ENCODE measurements around the gene CELF1. TPM values are rescaled to one million over a fixed set of nuclear protein-coding genes. Genes with fewer than 3 reads are reported as not detected.

CELF1 gene
- total and polyA plus RNA-seq, 2 donors (not counting 1 experiment from before 2014, with no cell fraction given), result 52.0 to 153 TPM

DNA sequence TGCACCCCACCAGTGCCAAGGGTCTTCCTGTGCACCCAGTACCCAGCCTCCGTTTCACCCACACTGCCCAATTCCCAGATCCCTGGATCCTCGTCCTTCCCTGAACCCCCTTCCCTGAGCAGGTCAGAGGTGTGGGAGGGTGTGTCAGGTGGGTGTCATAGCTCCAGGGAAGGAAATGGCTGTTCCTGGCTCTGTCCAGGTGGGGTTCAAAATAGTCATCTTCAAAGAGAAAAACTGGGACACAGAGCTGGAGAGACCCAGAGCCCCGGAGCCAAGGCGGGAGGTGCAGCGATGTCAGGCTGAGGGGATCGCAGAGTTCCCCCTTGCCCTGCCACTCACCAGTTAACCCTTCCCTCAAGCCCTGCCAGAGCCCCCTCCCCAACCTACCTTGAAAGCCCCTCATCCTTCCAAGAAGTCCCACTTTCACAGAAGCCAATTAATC is 40.6 kb upstream of the CELF1 start:
- Histone ChIP-seq H3K27me3 (replicated peaks in 1 of 4; ENCODE audit: control extremely low read depth in 1 of 4, control insufficient read depth in 3 of 4, insufficient read depth in 4 of 4, low read length in 3 of 4) (peaks cover 0 to 40% (median 20%) of the 10 kb centered on the region in 4 experiments), H2AFZ (ENCODE audit: insufficient read depth, low read depth, low read length, poor library complexity, severe bottlenecking) (peak overlapping the region; percentile 38), H3K9ac (ENCODE audit: low read length) (no peak overlapping the region), H3K36me3 (replicated peaks in 1 of 2; ENCODE audit: control extremely low read depth in 1 of 2, control insufficient read depth in 1 of 2, extremely low read depth in 1 of 2, insufficient read depth in 2 of 2, low read length in 1 of 2) (no peaks in the 10 kb centered on the region), H3K4me2 (replicated peaks; ENCODE audit: low read depth, low read length, poor library complexity, severe bottlenecking) (peak overlapping the region; percentile 74), H4K20me1 (ENCODE audit: control insufficient read depth, insufficient read depth, low read length, poor library complexity, severe bottlenecking) (no peaks in the 10 kb centered on the region), H3K79me2 (ENCODE audit: control insufficient read depth, insufficient read depth, low read length) (no peaks in the 10 kb centered on the region), H3K9me3 (ENCODE audit: control extremely low read depth in 1 of 3, control insufficient read depth in 2 of 3, insufficient read depth in 1 of 3, low read length in 2 of 3) (no peaks in the 10 kb centered on the region), H3K4me1 (ENCODE audit: control insufficient read depth in 2 of 2, insufficient read depth in 2 of 2, low read length in 2 of 2) (peaks cover 15% of the 10 kb centered on the region in 2 donors), H3K4me3 (ENCODE audit: control extremely low read depth in 1 of 5, extremely low read depth in 1 of 5, insufficient read depth in 1 of 5, low read depth in 2 of 5, low read length in 4 of 5) (peak overlapping the region in 1 of 5 experiments; percentile 6), H3K27ac (ENCODE audit: low read length in 2 of 2) (no peak overlapping the region)
- intact Hi-C loops (cut with micrococcal nuclease), result no loop called here
- Mint-ChIP-seq H3K4me1 (peaks cover 9% of the 10 kb centered on the region), H3K4me3 (peak overlapping the region; percentile 10), H3K27me3 (peaks cover 37% of the 10 kb centered on the region), H3K9me3 (ENCODE audit: insufficient read depth) (no peaks in the 10 kb centered on the region), H3K27ac (no peak overlapping the region)
- TF ChIP-seq EZH2 (IDR thresholded peaks at IDR 0.05; ENCODE audit: borderline replicate concordance, insufficient read depth, low read depth, low read length, poor library complexity, severe bottlenecking), result no peak
- TF ChIP-seq, protein P1, sequence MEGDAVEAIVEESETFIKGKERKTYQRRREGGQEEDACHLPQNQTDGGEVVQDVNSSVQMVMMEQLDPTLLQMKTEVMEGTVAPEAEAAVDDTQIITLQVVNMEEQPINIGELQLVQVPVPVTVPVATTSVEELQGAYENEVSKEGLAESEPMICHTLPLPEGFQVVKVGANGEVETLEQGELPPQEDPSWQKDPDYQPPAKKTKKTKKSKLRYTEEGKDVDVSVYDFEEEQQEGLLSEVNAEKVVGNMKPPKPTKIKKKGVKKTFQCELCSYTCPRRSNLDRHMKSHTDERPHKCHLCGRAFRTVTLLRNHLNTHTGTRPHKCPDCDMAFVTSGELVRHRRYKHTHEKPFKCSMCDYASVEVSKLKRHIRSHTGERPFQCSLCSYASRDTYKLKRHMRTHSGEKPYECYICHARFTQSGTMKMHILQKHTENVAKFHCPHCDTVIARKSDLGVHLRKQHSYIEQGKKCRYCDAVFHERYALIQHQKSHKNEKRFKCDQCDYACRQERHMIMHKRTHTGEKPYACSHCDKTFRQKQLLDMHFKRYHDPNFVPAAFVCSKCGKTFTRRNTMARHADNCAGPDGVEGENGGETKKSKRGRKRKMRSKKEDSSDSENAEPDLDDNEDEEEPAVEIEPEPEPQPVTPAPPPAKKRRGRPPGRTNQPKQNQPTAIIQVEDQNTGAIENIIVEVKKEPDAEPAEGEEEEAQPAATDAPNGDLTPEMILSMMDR (IDR thresholded peaks at IDR 0.05), result no peak
- ChIA-PET CTCF (no interaction called here), POLR2A (interaction anchor here (0.6 kb wide), 1 partner anchor 27 kb away, joined by 4 read pairs; no protein-coding TSS in a partner anchor)
- DNase-seq (no peak), ATAC-seq (ENCODE audit: low read depth) (no peak)
- 26% methylated on average over 4 of the region's 6 CpGs for WGBS (ENCODE audit: insufficient coverage)

DNA sequence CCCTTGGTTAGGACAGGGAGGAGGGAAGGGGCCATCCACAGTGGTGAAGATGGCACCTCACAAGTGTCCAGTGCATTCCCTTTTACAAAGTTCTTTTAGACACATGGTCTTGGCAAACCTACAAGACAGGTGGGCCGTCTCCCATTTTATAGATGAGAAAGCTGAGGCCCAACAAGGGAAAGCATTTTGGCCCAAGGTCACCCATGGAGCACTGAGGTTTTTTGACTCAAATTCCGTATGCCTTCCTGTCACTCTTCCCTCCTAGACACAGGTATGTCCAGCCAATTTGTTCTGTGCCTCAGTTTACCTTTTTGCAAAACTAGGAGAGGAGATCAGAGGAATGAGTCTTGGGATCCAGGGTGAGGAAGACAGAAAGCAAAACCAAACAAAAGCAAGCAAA is 40.0 kb upstream of the CELF1 start:
- Mint-ChIP-seq H3K4me1 (peaks cover 9% of the 10 kb centered on the region), H3K9me3 (ENCODE audit: insufficient read depth) (no peaks in the 10 kb centered on the region), H3K27ac (no peak overlapping the region), H3K4me3 (peak overlapping the region; percentile 3), H3K27me3 (peaks cover 37% of the 10 kb centered on the region)
- Histone ChIP-seq H3K9ac (ENCODE audit: low read length) (no peak overlapping the region), H3K27me3 (replicated peaks in 1 of 4; ENCODE audit: control extremely low read depth in 1 of 4, control insufficient read depth in 3 of 4, insufficient read depth in 4 of 4, low read length in 3 of 4) (peaks cover 0 to 40% (median 20%) of the 10 kb centered on the region in 4 experiments), H3K4me2 (replicated peaks; ENCODE audit: low read depth, low read length, poor library complexity, severe bottlenecking) (no peak overlapping the region), H3K36me3 (replicated peaks in 1 of 2; ENCODE audit: control extremely low read depth in 1 of 2, control insufficient read depth in 1 of 2, extremely low read depth in 1 of 2, insufficient read depth in 2 of 2, low read length in 1 of 2) (no peaks in the 10 kb centered on the region), H3K9me3 (ENCODE audit: control extremely low read depth in 1 of 3, control insufficient read depth in 2 of 3, insufficient read depth in 1 of 3, low read length in 2 of 3) (no peaks in the 10 kb centered on the region), H3K4me1 (ENCODE audit: control insufficient read depth in 2 of 2, insufficient read depth in 2 of 2, low read length in 2 of 2) (peaks cover 15% of the 10 kb centered on the region in 2 donors), H3K27ac (ENCODE audit: low read length in 2 of 2) (no peak overlapping the region), H3K4me3 (ENCODE audit: control extremely low read depth in 1 of 5, extremely low read depth in 1 of 5, insufficient read depth in 1 of 5, low read depth in 2 of 5, low read length in 4 of 5) (no peak overlapping the region), H3K79me2 (ENCODE audit: control insufficient read depth, insufficient read depth, low read length) (no peaks in the 10 kb centered on the region), H2AFZ (ENCODE audit: insufficient read depth, low read depth, low read length, poor library complexity, severe bottlenecking) (no peak overlapping the region), H4K20me1 (ENCODE audit: control insufficient read depth, insufficient read depth, low read length, poor library complexity, severe bottlenecking) (no peaks in the 10 kb centered on the region)
- TF ChIP-seq, protein P1 (IDR thresholded peaks at IDR 0.05), result no peak
- no peak for TF ChIP-seq EZH2 (IDR thresholded peaks at IDR 0.05; ENCODE audit: borderline replicate concordance, insufficient read depth, low read depth, low read length, poor library complexity, severe bottlenecking)
- intact Hi-C loops (cut with micrococcal nuclease), result no loop called here
- DNase-seq (no peak), ATAC-seq (ENCODE audit: low read depth) (no peak)
- CTCF ChIA-PET, result no interaction called here
- 88% methylated on average over 1 of the region's 2 CpGs for WGBS (ENCODE audit: insufficient coverage)
- POLR2A ChIA-PET, result no interaction called here
